Kidney tubule cell (primary cell): ENCODE measurements around the gene HTR2C.
A peak's percentile ranks its signal among the peaks of the same experiment; 100 is the strongest.
"Not testable (repeated sequence)": the region's sequence is repeated elsewhere in the genome, so short reads cannot be mapped to it uniquely, and the experiment has no call there.

Experiments used
- DNase-seq: peaks from one replicate; pipeline ENCODE4 v3.0.0-alpha.2; 2018; ENCODE audit warnings: low spot score

The HTR2C gene

GRCh38 chrX:114583646-114584374 lies at the start of gene HTR2C:
HTR2C (plus strand) TSS chrX:114584086; CDS start chrX:114726937, 142,851 bp downstream.
- no peak for DNase-seq

- DNase-seq: no peak
These were observed 3.5 kb upstream of the HTR2C start for GRCh38 chrX:114580336-114580735.

DNA sequence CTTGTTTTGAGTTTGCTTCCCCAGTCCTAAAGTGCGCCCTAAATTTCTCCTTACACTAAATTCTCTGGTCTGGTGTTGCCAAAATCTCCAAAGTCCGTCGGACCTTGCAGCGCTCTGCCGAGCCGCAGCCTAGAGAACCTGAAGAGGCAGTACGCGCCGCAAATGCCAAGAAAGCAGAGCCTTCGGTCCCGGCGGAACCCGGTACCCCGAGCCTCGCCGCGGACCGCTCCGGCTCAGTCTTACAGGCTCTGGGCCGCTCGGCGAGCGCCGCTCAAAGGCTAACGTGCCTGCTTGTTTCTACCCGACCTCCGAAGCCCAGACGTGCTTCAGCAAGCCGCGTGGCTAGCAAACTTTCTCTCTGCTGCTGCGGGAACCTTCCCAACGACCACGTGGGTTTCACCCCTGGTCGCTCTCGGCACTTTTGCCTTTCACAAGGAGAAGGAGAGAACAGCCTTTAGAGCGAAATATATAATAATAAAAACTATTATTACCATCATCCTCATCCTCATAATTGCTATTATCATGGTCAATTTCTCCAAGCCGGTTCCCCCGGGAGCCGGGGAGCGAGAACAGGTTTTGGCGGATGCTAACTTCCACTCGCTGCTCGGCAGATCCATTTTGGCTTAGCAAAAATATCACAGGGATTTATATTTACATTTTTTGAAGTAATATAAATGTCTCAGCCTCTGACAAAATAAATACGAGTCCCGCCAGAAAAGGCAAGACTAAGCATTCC lies 2.2 kb upstream of the HTR2C start:
- no peak for DNase-seq

DNA sequence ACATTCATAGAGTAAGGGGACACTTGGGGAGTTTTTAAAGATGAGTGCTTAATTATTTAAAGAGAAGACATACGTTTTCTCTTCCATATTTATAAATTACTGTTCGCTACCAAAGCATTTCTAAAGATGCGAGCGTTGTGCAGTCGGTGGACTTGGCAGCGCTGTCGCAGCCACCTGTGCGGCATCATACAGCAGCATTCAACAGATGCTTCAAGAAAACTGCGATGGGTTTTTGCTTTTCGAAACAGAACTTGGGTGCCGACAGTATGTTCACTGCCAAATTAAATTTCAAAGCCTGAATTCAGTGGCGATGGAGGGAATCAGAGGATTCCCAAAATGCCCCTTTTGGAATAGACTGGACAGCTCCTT lies 1.6 kb upstream of the HTR2C start:
- DNase-seq: no peak

GRCh38 chrX:114582698-114583395 lies 1.0 kb upstream of the HTR2C start:
- DNase-seq: no peak

DNA sequence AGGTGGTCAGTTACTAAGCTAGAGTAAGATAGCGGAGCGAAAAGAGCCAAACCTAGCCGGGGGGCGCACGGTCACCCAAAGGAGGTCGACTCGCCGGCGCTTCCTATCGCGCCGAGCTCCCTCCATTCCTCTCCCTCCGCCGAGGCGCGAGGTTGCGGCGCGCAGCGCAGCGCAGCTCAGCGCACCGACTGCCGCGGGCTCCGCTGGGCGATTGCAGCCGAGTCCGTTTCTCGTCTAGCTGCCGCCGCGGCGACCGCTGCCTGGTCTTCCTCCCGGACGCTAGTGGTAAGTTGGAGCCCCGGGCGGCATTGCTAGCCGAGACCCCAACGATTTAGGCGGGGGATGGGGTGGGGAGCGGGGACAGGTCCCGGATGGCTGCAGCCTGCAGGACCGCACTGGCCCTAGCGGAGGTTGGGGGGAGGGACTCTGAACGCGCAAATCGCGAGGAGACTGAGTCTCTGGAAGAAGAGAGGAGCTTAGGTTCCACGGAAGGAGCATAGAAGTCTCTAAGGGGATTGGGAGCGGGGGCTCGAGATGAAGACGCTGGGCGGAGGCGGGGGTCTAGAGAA lies 573 bp downstream of the HTR2C start:
- no peak for DNase-seq

GRCh38 chrX:114584983-114585842 lies 1.3 kb downstream of the HTR2C start:
- DNase-seq: no peak

DNA sequence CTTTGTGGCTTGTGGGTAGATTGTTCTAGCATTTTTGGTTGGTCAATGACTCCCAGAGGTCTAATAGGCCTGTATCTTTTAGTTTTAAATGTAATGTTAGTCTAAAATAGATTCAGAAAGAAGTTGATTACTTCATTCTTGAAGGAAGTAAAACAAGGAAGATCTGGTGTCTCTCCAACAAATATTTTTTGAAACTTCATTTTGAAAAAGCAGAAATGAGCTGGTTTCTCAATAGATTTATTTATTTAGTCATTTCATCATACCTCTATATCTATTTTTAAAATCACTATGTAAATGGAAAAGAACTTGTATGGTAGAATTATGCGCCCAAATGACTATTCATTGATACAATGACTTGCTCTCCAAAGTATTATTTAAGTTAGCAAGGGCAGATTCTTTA lies 7.2 kb downstream of the HTR2C start:
- no peak for DNase-seq

DNA sequence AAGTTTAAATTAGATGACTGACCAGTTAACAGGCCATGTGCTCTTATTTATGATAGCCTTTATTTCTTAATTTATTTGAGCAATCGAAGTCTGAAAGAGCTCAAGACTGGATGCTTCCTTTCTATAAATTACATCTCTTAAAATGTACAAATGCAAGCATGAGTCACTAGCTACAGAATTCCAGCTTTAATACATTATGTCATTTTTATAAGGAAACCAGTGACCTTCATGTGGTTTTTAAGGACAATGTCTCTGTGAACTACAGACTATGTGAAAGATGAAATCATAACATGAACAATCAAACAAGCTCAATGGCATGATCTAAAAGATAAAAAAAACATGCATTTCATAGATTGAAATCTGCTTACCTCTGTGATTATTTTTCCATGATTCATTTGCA lies 15.4 kb downstream of the HTR2C start:
- no peak for DNase-seq

GRCh38 chrX:114599911-114600310 lies 16.0 kb downstream of the HTR2C start:
- no peak for DNase-seq

DNA sequence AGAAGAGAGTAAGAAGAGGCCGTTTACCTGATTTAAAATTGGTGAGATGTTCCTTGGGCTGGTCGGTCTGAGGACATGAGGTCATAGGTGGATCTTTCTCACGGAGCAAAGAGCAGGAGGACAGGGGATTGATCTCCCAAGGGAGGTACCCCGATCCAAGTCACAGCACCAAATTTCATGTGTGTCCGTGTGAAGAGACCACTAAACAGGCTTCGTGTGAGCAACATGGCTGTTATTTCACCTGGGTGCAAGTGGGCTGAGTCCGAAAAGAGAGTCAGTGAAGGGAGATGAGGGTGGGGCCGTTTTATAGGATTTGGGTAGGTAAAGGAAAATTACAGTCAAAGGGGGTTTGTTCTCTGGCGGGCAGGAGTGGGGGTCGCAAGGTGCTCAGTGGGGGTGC lies 22.7 kb downstream of the HTR2C start:
- not testable (repeated sequence) for DNase-seq

DNA sequence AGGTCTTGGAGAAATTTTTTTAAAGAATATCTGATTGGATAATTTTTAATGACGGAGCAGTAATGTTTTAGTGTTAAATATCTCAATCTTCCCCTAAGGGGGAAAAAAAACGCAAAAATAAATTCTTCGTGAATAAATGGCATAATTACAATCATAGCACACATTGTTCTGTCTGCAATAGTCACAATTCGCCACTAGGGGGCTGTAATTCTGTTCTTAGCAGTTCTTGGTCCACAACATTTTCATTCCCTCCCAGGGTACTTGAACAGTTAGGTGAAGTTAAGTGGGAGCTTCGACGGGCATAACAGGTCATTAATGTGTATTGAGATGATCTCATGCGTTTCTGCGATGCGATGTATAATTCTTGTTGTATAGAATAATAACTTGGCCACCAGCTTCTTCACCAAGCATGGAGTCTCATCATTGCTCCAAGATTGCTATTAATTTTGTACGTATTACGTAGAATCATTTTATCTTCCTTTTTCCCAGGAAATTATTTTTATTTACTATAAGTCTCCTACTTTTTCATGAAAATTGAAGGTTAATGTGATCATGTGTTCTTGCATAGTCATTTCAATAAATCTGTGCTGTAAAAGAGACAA lies 27.2 kb downstream of the HTR2C start:
- peak; percentile 44 for DNase-seq

DNA sequence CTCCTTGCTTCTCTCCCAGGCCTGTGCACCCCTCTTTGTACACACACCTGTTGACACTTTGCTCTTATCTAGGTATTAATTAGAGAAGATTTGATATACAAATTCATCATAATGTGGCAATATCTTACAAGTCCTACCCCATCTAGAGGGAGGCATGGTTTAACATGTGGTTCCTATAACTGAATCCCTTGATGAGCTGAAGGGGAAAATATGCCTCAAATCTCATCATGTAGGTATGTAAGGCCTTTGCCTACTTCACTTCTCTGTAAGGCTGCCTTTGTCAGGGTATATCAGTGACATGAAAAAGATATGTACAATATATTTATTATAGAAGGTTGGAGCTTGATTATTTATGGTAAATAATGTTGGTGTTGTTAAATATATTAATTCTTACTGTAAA lies 31.9 kb downstream of the HTR2C start:
- DNase-seq: no peak

GRCh38 chrX:114619874-114620273 lies 36.0 kb downstream of the HTR2C start:
- peak; percentile 13 for DNase-seq

- peak; percentile 36 for DNase-seq
These were observed 42.4 kb downstream of the HTR2C start for GRCh38 chrX:114626323-114626722.

GRCh38 chrX:114635986-114636385 lies 52.1 kb downstream of the HTR2C start:
- DNase-seq: no peak

GRCh38 chrX:114650351-114650750 lies 66.5 kb downstream of the HTR2C start:
- peak; percentile 17 for DNase-seq

GRCh38 chrX:114675365-114675764 lies 91.5 kb downstream of the HTR2C start:
- DNase-seq: no peak

DNA sequence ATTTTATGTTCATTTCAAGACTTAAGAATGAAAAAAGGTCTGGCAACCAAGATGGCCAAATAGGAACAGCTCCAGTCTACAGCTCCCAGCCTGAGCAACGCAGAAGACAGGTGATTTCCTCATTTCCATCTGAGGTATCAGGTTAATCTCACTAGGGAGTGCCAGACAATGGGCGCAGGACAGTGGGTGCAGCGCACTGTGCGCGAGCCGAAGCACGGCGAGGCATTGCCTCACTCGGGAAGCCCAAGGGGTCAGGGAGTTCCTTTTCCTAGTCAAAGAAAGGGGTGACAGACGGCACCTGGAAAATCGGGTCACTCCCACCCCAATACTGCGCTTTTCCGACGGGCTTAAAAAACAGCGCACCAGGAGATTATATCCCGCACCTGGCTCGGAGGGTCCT lies 116.6 kb downstream of the HTR2C start:
- not testable (repeated sequence) for DNase-seq

- no peak for DNase-seq
These were observed 125.5 kb downstream of the HTR2C start for GRCh38 chrX:114709406-114709805.

DNA sequence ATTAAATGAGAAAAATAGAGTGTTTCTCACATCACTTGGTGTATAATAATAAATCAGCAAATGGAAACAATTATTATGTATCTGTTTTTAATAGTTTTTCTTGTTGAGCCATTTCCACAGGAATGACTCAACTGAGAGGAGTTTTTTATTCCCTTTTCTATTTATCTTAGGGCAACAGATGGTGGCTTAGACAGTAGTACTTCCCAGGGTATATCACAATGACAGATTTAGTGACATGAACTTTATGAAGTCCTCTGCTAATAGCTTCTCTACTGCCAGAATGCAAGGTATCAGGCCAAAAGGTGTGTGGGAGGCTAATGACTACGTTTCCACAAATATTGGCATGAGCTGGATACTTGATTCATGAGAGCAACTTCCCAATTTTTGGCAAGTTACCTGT lies 126.7 kb downstream of the HTR2C start:
- no peak for DNase-seq
